PC-9 (cell line): ENCODE measurements around the gene SAP25. TPM values are rescaled to one million over a fixed set of nuclear protein-coding genes. Genes with fewer than 3 reads are reported as not detected.

Experiments used
- BruUV-seq: library from RNA; stranded (reverse); fragments of 400-500 nt; replicated peaks from 2 replicates; lab custom pipeline; 2021; lab: Mats Ljungman, UMichigan
- CTCF ChIA-PET: fragments of 300-600 bp; sonication (Branson Sonifier 250); formaldehyde crosslinking; loops from one replicate; lab custom pipeline; 2022; ENCODE audit warnings: antibody characterized with exemption; lab: Charles Lee
- POLR2A ChIA-PET: fragments of 300-600 bp; sonication (Branson Sonifier 250); formaldehyde crosslinking; loops from one replicate; lab custom pipeline; 2022; ENCODE audit warnings: antibody characterized with exemption; ENCODE audit not compliant: unreplicated experiment; lab: Charles Lee
- DNase-seq, 2 experiments: peaks; one replicate each; pipeline versions ENCODE4 v3.0.0 to v3.0.0-alpha.2; 2015 to 2022; ENCODE audit warnings: mixed read lengths in 1 of 2
- H2AFZ ChIP-seq: fragments of 200-600 bp; sonication (generic); 2 replicates; pipeline ENCODE4 v1.8.1; 2017; ENCODE audit warnings: antibody characterized with exemption
- H3F3A ChIP-seq: fragments of 200-600 bp; sonication (generic); 2 replicates; pipeline ENCODE4 v1.8.1; 2017; ENCODE audit warnings: antibody characterized with exemption, mild to moderate bottlenecking, low read depth; ENCODE audit not compliant: insufficient read depth
- H3K27ac ChIP-seq: fragments of 200-600 bp; sonication (generic); 2 replicates; pipeline ENCODE4 v1.6.1; 2016; ENCODE audit warnings: mixed run types
- H3K27me3 ChIP-seq: fragments of 200-600 bp; sonication (generic); 2 replicates; pipeline ENCODE4 v1.6.1; 2016; ENCODE audit warnings: low read depth, mixed run types; ENCODE audit not compliant: insufficient read depth
- H3K36me3 ChIP-seq: fragments of 200-600 bp; sonication (generic); 2 replicates; pipeline ENCODE4 v1.6.1; 2016; ENCODE audit warnings: low read depth, mixed run types
- H3K4me1 ChIP-seq: fragments of 200-600 bp; sonication (generic); replicated peaks from 2 replicates; pipeline ENCODE4 v1.6.1; 2016; ENCODE audit warnings: mixed run types; ENCODE audit not compliant: insufficient read depth
- H3K4me2 ChIP-seq: fragments of 200-600 bp; sonication (generic); 2 replicates; pipeline ENCODE4 v1.6.1; 2017; ENCODE audit warnings: mixed run types
- H3K4me3 ChIP-seq: fragments of 200-600 bp; sonication (generic); 2 replicates; pipeline ENCODE4 v1.6.1; 2016; ENCODE audit warnings: mixed run types
- H3K79me2 ChIP-seq: fragments of 200-600 bp; sonication (generic); 2 replicates; pipeline ENCODE4 v1.6.1; 2017; ENCODE audit warnings: low read depth, mixed run types
- H3K9me2 ChIP-seq: fragments of 200-600 bp; sonication (generic); 2 replicates; pipeline ENCODE4 v1.8.1; 2017; ENCODE audit warnings: mild to moderate bottlenecking; ENCODE audit not compliant: insufficient read depth
- H3K9me3 ChIP-seq: fragments of 200-600 bp; sonication (generic); 2 replicates; pipeline ENCODE4 v1.8.1; 2016; ENCODE audit warnings: low read depth; ENCODE audit not compliant: insufficient read depth
- H4K20me1 ChIP-seq: fragments of 200-600 bp; sonication (generic); 2 replicates; pipeline ENCODE4 v1.8.1; 2017; ENCODE audit not compliant: insufficient read depth
- CTCF ChIP-seq: fragments of 200-600 bp; sonication (generic); conservative IDR thresholded peaks from 2 replicates; pipeline ENCODE4 v1.6.1; 2017; ENCODE audit warnings: mixed run types, antibody characterized with exemption, mild to moderate bottlenecking, moderate library complexity
- EZH2 ChIP-seq: fragments of 200-600 bp; sonication (generic); IDR thresholded peaks from 2 replicates; pipeline ENCODE4 v1.8.0; 2017; ENCODE audit warnings: antibody characterized with exemption, low read depth
- intact Hi-C: fragments of 100-400 bp; cut with micrococcal nuclease; formaldehyde crosslinking; loops from one replicate; pipeline ENCODE4 v1.10.0; 2022; ENCODE audit not compliant: unreplicated experiment
- total RNA-seq: library from RNA; stranded (reverse); gene quantifications from 2 replicates; pipeline ENCODE4 v1.2.3, GENCODE V29; 2021

The SAP25 gene
- total RNA-seq, 1 experiment from 2014 or later = 11.0 TPM

- TSS peak; percentile 46 for BruUV-seq
- DNase-seq = no peak
- no peaks in the 10 kb centered on the region for H4K20me1 ChIP-seq
- peak overlapping the region; percentile 96 for H3K4me2 ChIP-seq
- H3K4me1 ChIP-seq = peaks cover 5% of the 10 kb centered on the region
- H3K4me3 ChIP-seq = peak overlapping the region; percentile 74
- intact Hi-C loops = loop anchor here (1.0 to 2.0 kb wide), 2 partner anchors 27 to 60 kb away; partner anchors contain the start of genes FBXO24, GNB2 and LRCH4
- no peaks in the 10 kb centered on the region for H3K79me2 ChIP-seq
- peaks cover 15% of the 10 kb centered on the region; the same call in 1 of the 2 replicates for H3F3A ChIP-seq
- no peaks in the 10 kb centered on the region for H3K9me3 ChIP-seq
- no peaks in the 10 kb centered on the region for H3K36me3 ChIP-seq
- TF ChIP-seq EZH2 = no peak
- no peak for TF ChIP-seq CTCF
- H3K27me3 ChIP-seq = no peaks in the 10 kb centered on the region
- H3K27ac ChIP-seq = no peak overlapping the region
- CTCF ChIA-PET = interaction anchor here (0.5 to 1.7 kb wide), 6 partner anchors 11 to 189 kb away, joined by 3 to 12 read pairs (median 6); no protein-coding TSS in a partner anchor
- POLR2A ChIA-PET = interaction anchor here (0.6 to 1.6 kb wide), 17 partner anchors 20 to 640 kb away, joined by 3 to 23 read pairs (median 5); partner anchors contain the start of genes FBXO24, POP7, SRRT and UFSP1
- peak overlapping the region; percentile 86 for H2AFZ ChIP-seq
- H3K9me2 ChIP-seq = no peaks in the 10 kb centered on the region
Observed at GRCh38 chr7:100612730-100613390, 39.2 kb upstream of the SAP25 start.

- Histone ChIP-seq H3K4me3 (peak within 1 kb of the TSS; percentile 74), H3K27me3 (no peaks in the 10 kb centered on the region), H3K36me3 (no peaks in the 10 kb centered on the region), H3K27ac (peak within 1 kb of the TSS; percentile 60), H3K9me3 (no peaks in the 10 kb centered on the region), H3K4me1 (peaks cover 5% of the 10 kb centered on the region), H4K20me1 (no peaks in the 10 kb centered on the region), H2AFZ (peak within 1 kb of the TSS; percentile 86), H3K79me2 (no peaks in the 10 kb centered on the region), H3F3A (peaks cover 15% of the 10 kb centered on the region; the same call in 1 of the 2 replicates), H3K9me2 (no peaks in the 10 kb centered on the region), H3K4me2 (peak within 1 kb of the TSS; percentile 96)
- intact Hi-C loops = loop anchor here (1.0 to 2.0 kb wide), 2 partner anchors 26 to 61 kb away; partner anchors contain the start of genes FBXO24, GNB2 and LRCH4
- POLR2A ChIA-PET = interaction anchor here (0.5 to 1.6 kb wide), 20 partner anchors 21 to 640 kb away, joined by 3 to 23 read pairs (median 5); partner anchors contain the start of genes FBXO24, POP7, SRRT and UFSP1
- CTCF ChIA-PET = interaction anchor here (0.6 to 1.7 kb wide), 6 partner anchors 21 to 190 kb away, joined by 3 to 12 read pairs (median 4); no protein-coding TSS in a partner anchor
- DNase-seq = peak; percentile 98 to 99
- no TSS peak for BruUV-seq
- no peak for TF ChIP-seq EZH2
- no peak for TF ChIP-seq CTCF
Observed at GRCh38 chr7:100611983-100612729, 38.5 kb upstream of the SAP25 start, which contains the start of gene MOSPD3. TSS of gene MOSPD3 (plus strand) at chr7:100612540. CDS start at chr7:100612792, 252 bp downstream.

GRCh38 chr7:100609958-100610357, 36.3 kb upstream of the SAP25 start:
- Histone ChIP-seq H3K9me3 (no peaks in the 10 kb centered on the region), H3K27ac (no peak overlapping the region), H3K4me3 (no peak overlapping the region), H3K27me3 (no peaks in the 10 kb centered on the region), H4K20me1 (no peaks in the 10 kb centered on the region), H3K4me2 (no peak overlapping the region), H3F3A (peaks cover 15% of the 10 kb centered on the region; the same call in 1 of the 2 replicates), H2AFZ (no peak overlapping the region), H3K9me2 (no peaks in the 10 kb centered on the region), H3K36me3 (no peaks in the 10 kb centered on the region), H3K4me1 (peaks cover 5% of the 10 kb centered on the region), H3K79me2 (no peaks in the 10 kb centered on the region)
- no peak for TF ChIP-seq EZH2
- no peak for TF ChIP-seq CTCF
- CTCF ChIA-PET = no interaction called here
- DNase-seq = no peak
- POLR2A ChIA-PET = no interaction called here
- BruUV-seq = no TSS peak
- intact Hi-C loops = no loop called here
